GM12878 (cell line): ENCODE measurements around the gene C14orf39. TPM values are rescaled to one million over a fixed set of nuclear protein-coding genes. Genes with fewer than 3 reads are reported as not detected.

Experiments used
- ATAC-seq: fragments of 200-7000 bp; cut with Tn5 transposase; 3 replicates; pipeline ENCODE4 v1.9.1; 2020; ENCODE audit warnings: mild to moderate bottlenecking, moderate library complexity
- BruUV-seq: library from RNA; stranded (reverse); fragments of 400-500 nt; replicated peaks from 2 replicates; lab custom pipeline; 2021; lab: Mats Ljungman, UMichigan
- CTCF ChIA-PET: fragments of 300-600 bp; sonication (Branson Sonifier 250); formaldehyde crosslinking; extraction: SDS; loops from one replicate; lab custom pipeline; 2021; ENCODE audit warnings: inconsistent platforms; lab: Yijun Ruan, JAX
- POLR2A ChIA-PET: fragments of 350-600 bp; formaldehyde crosslinking; extraction: SDS; loops from one replicate; lab custom pipeline; 2021; ENCODE audit warnings: inconsistent platforms; lab: Charles Lee
- RAD21 ChIA-PET: fragments of 300-600 bp; sonication (Branson Sonifier 250); formaldehyde crosslinking; loops from one replicate; lab custom pipeline; 2023; ENCODE audit warnings: antibody characterized with exemption; ENCODE audit not compliant: unreplicated experiment; lab: Charles Lee
- SMC1A ChIA-PET: fragments of 300-600 bp; sonication (Branson Sonifier 250); formaldehyde crosslinking; loops from one replicate; lab custom pipeline; 2023; ENCODE audit not compliant: unreplicated experiment, uncharacterized antibody; lab: Charles Lee
- DNase-seq: peaks from one replicate; pipeline ENCODE4 v3.0.0-alpha.2; 2011; ENCODE audit warnings: low read depth, low spot score
- FAIRE-seq: peaks from 3 replicates; lab custom pipeline; 2011; peaks lifted over from hg19 to GRCh38; lab: Jason Lieb, UNC
- H2AFZ ChIP-seq: 2 replicates; pipeline ENCODE4 v1.6.0; 2011; ENCODE audit warnings: low read depth, low read length, control low read depth; ENCODE audit not compliant: control insufficient read depth
- H3K27ac ChIP-seq: 2 replicates; pipeline ENCODE4 v1.5.1; 2011; ENCODE audit warnings: control low read depth; ENCODE audit not compliant: control insufficient read depth, insufficient read depth
- H3K27me3 ChIP-seq, 2 experiments: replicated peaks in 1 of 2; 2 replicates each; pipeline versions ENCODE4 v1.6.0 to v1.6.1; 2011; ENCODE audit warnings: low read length in 1 of 2; ENCODE audit not compliant: control insufficient read depth in 2 of 2, insufficient read depth in 2 of 2
- H3K36me3 ChIP-seq, 2 experiments: 2 replicates each; pipeline ENCODE4 v1.5.1; 2011; ENCODE audit warnings: low read length in 1 of 2; ENCODE audit not compliant: control insufficient read depth in 2 of 2, insufficient read depth in 2 of 2
- H3K4me1 ChIP-seq: 2 replicates; pipeline ENCODE4 v1.6.1; 2011; ENCODE audit warnings: mild to moderate bottlenecking, low read length, moderate library complexity, mixed read lengths; ENCODE audit not compliant: control insufficient read depth, insufficient read depth
- H3K4me2 ChIP-seq: 2 replicates; pipeline ENCODE4 v1.6.0; 2011; ENCODE audit warnings: control low read depth; ENCODE audit not compliant: control insufficient read depth, insufficient read depth
- H3K4me3 ChIP-seq: fragments of 200-600 bp; sonication (generic); 2 replicates; pipeline ENCODE4 v1.5.1; 2016
- H3K79me2 ChIP-seq: 2 replicates; pipeline ENCODE4 v1.6.0; 2011; ENCODE audit warnings: low read length; ENCODE audit not compliant: control insufficient read depth, insufficient read depth
- H3K9ac ChIP-seq: 2 replicates; pipeline ENCODE4 v1.8.0; 2011; ENCODE audit warnings: low read length, control low read depth, mixed read lengths; ENCODE audit not compliant: control insufficient read depth, insufficient read depth
- H3K9me3 ChIP-seq: replicated peaks from 3 replicates; pipeline ENCODE4 v1.5.1; 2011; ENCODE audit warnings: mild to moderate bottlenecking, low read length; ENCODE audit not compliant: control insufficient read depth, insufficient read depth
- H4K20me1 ChIP-seq: 2 replicates; pipeline ENCODE4 v1.6.0; 2011; ENCODE audit not compliant: control insufficient read depth, insufficient read depth
- BCL11A ChIP-seq: IDR thresholded peaks from 2 replicates; pipeline ENCODE4 v1.6.1; 2011; ENCODE audit warnings: low read depth, low read length
- EGR1 ChIP-seq, 2 experiments: IDR thresholded peaks; 1 replicate in 1 of 2; 2 replicates in 1 of 2; pipeline ENCODE4 v1.6.1; 2011 to 2012; ENCODE audit warnings: low read depth in 2 of 2, low read length in 2 of 2, borderline replicate concordance in 1 of 2, mild to moderate bottlenecking in 1 of 2, moderate library complexity in 1 of 2
- ETV6 ChIP-seq, 2 experiments: fragments of 450-650 bp in 1 of 2; IDR thresholded peaks in 1 of 2; conservative IDR thresholded peaks in 1 of 2; 2 replicates each; pipeline ENCODE4 v1.6.1; 2014; ENCODE audit warnings: antibody characterized with exemption in 1 of 2, borderline replicate concordance in 1 of 2, low read depth in 1 of 2, mild to moderate bottlenecking in 1 of 2, moderate library complexity in 1 of 2
- PAX5 ChIP-seq: IDR thresholded peaks from 2 replicates; pipeline ENCODE4 v1.6.1; 2011; ENCODE audit warnings: low read depth, low read length, borderline replicate concordance
- RAD51 ChIP-seq: fragments of 450-650 bp; IDR thresholded peaks from 2 replicates; pipeline ENCODE4 v1.6.1; 2016; ENCODE audit warnings: moderate library complexity, mild to moderate bottlenecking, inconsistent platforms
- SMARCA5 ChIP-seq: fragments of 450-650 bp; IDR thresholded peaks from 2 replicates; pipeline ENCODE4 v1.6.1; 2017; ENCODE audit warnings: mild to moderate bottlenecking
- WRNIP1 ChIP-seq: IDR thresholded peaks from 2 replicates; pipeline ENCODE4 v1.6.1; 2011; ENCODE audit warnings: low read depth, low read length, improper control_type of control experiment, borderline replicate concordance
- WGBS: methylation state at CpG from one replicate; pipeline ENCODE4 v1.1.6; 2016; ENCODE audit warnings: low lambda C conversion rate; ENCODE audit not compliant: insufficient replicate concordance, insufficient coverage; ENCODE audit errors: missing lambda C conversion rate; 5-methylcytosine and 5-hydroxymethylcytosine counted together
- in situ Hi-C: fragments of 300-500 bp; cut with MboI; formaldehyde crosslinking; loops from 9 replicates; pipeline ENCODE4 v1.14.3; 2018; ENCODE audit warnings: mixed read lengths
- intact Hi-C: fragments of 100-400 bp; cut with micrococcal nuclease; formaldehyde crosslinking; loops from one replicate; pipeline ENCODE4 v1.14.2; 2022; ENCODE audit not compliant: unreplicated experiment
- polyA plus RNA-seq, 11 experiments: library from polyadenylated mRNA; depleted of rRNA in 4 of 11; unstranded in 6 of 11; stranded (reverse) in 5 of 11; fragments of >200 nt; fragmentation: Nextera tagmentation in 4 of 11; fragmentation: Illumina TruSeq in 1 of 11; extraction: Ambion mirVana in 4 of 11; extraction: Trizol in 1 of 11; gene quantifications; 1 replicate in 1 of 11; 2 replicates in 10 of 11; pipeline versions ENCODE4 v1.2.1 to v1.2.3, GENCODE V29; 2011 to 2016; ENCODE audit warnings: inconsistent platforms in 2 of 11, missing spikeins in 2 of 11, low read depth in 1 of 11
- total RNA-seq, 4 experiments: library from RNA; depleted of rRNA in 3 of 4; stranded (reverse); fragments of >200 nt in 3 of 4; fragmentation: Illumina TruSeq in 1 of 4; extraction: Trizol in 1 of 4; gene quantifications; 2 replicates each; pipeline versions ENCODE4 v1.2.1 to v1.2.3, GENCODE V29; 2013 to 2021

Gene C14orf39
- total and polyA plus RNA-seq, 10 of the 15 experiments (the other 5 are each of a cell fraction or from before 2014, with no cell fraction given) = 0.24 to 0.31 TPM; not detected in 8

DNA sequence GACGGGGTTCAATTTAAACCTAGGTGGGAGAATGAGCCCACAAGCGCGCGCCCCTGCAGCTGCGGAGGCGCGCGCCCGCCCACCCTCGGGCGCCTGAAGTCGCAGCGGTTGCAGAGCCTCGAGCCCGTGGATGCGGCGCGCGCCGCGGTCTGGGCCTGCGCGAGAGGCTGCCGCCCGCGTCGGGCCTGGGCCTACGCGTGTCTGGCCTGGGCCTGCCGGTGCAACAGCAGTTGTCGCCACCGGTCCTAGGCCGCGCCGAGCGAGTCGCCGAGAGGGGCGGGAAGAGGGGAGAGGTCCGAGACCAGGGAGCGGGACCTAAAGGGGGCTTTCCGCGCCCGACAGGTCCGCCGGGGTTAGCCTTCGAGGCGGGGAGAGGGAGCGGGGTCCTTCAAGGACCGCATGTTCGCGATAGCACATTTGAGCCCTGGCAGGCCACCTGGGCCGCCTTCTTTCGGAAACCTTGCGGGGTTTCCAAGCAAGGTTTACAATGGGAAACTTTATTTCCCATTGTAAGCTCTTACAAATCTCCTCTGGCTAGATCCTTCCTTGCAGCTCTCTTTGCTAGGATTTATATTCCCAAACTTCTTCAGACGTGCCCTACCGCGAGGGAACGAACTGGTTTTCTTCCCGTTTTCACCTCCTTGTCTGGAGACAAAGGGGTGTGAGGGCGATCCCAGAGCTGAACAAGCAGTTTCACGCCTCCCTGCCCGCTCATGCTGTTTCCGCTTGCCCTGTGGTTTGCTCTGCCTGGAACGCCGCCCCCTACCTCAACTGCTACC, 29.8 kb upstream of the C14orf39 start:
- Histone ChIP-seq H3K4me3 (no peak overlapping the region), H3K4me2 (no peak overlapping the region), H3K79me2 (no peaks in the 10 kb centered on the region), H3K4me1 (no peaks in the 10 kb centered on the region), H2AFZ (no peak overlapping the region), H3K27me3 (peaks cover 7 to 11% of the 10 kb centered on the region in 2 experiments; a peak in 3 of 4 replicates), H3K9ac (no peak overlapping the region), H4K20me1 (no peaks in the 10 kb centered on the region)
- RAD21 ChIA-PET = no interaction called here
- 59% methylated on average over 35 of the region's 66 CpGs for WGBS
- intact Hi-C loops = no loop called here
- no peak for FAIRE-seq
- SMC1A ChIA-PET = no interaction called here
- POLR2A ChIA-PET = no interaction called here
- ATAC-seq = no peak
- TF ChIP-seq EGR1 (IDR thresholded peaks at IDR 0.05; ENCODE audit: borderline replicate concordance in 1 of 2, low read depth in 2 of 2, low read length in 2 of 2) (no peak), RAD51 (no peak), PAX5 (no peak), BCL11A (no peak), SMARCA5 (no peak), ETV6 (conservative IDR thresholded peaks at IDR 0.05 in 1 of 2, IDR thresholded peaks at IDR 0.05 in 1 of 2; ENCODE audit: borderline replicate concordance in 1 of 2, low read depth in 1 of 2) (no peak), WRNIP1 (no peak)
- TF ChIP-seq, all 136 proteins: peak for 0
- in situ Hi-C loops = no loop called here
- Histone ChIP-seq H3K36me3 (no peaks in the 10 kb centered on the region), H3K27ac (no peak overlapping the region), H3K9me3 (no peaks in the 10 kb centered on the region; the same call in 2 of the 3 replicates)
- CTCF ChIA-PET = interaction anchor here (1.0 kb wide), 1 partner anchor 40 kb away, joined by 3 read pairs; no protein-coding TSS in a partner anchor
- BruUV-seq = no TSS peak
- no peak for DNase-seq
